ENCODE measurements around the gene VSIG4.

DNA sequence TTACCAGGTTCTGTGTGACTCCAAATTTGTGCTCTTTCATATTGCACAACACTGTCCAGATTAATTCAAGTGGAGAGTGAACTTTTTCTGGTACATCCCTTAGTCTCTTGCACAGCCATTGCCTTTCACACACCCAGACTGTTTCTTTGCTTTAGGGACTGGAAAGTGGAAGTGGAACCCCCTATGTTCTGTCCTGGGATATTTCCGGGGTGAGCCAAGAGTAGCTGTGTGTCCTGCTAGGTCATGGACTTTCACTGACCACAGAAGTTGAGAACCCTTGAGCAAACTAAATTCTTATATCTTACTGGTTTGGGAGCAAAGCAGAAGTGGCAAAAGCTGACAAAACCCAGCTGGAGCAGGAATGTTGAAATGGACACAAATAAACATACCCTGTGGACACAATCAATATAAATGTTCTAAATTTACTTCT, 10.3 kb upstream of the VSIG4 start:
- TF ChIP-seq, protein P1, sequence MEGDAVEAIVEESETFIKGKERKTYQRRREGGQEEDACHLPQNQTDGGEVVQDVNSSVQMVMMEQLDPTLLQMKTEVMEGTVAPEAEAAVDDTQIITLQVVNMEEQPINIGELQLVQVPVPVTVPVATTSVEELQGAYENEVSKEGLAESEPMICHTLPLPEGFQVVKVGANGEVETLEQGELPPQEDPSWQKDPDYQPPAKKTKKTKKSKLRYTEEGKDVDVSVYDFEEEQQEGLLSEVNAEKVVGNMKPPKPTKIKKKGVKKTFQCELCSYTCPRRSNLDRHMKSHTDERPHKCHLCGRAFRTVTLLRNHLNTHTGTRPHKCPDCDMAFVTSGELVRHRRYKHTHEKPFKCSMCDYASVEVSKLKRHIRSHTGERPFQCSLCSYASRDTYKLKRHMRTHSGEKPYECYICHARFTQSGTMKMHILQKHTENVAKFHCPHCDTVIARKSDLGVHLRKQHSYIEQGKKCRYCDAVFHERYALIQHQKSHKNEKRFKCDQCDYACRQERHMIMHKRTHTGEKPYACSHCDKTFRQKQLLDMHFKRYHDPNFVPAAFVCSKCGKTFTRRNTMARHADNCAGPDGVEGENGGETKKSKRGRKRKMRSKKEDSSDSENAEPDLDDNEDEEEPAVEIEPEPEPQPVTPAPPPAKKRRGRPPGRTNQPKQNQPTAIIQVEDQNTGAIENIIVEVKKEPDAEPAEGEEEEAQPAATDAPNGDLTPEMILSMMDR (IDR thresholded peaks at IDR 0.05) = no peak
- TF ChIP-seq POLR2A (IDR thresholded peaks at IDR 0.05) = no peak

Data from thyroid gland (tissue), 4 donors.